ENCODE data around the gene LDB2. TPM values are rescaled to one million over a fixed set of nuclear protein-coding genes. Genes with fewer than 3 reads are reported as not detected.

The LDB2 gene
- total and polyA plus RNA-seq, 2 experiments from 2014 or later = 48.6 to 80.1 TPM

DNA sequence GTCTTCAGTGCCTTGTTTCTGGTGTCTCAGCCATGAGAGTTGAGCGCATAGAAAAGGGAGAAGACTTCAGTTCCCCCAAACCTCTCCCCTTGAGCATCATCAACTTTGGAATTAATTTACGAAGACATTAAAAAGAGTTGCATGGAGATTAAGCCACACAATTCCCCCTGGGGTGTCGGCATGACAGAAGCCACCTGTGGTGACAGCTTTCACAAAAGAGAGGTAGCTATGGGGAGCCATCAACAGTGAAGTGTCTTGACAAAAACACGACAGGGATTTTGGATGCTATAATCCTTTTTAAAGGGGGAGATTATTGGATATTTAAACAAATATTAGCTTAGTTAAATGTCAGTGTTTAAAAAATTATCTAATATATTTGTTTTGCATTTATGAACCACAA, 307.6 kb downstream of the LDB2 start:
- Histone ChIP-seq H3K9me2 (ENCODE audit: insufficient read depth) (no peaks in the 10 kb centered on the region), H3F3A (replicated peaks; ENCODE audit: low read depth) (no peaks in the 10 kb centered on the region), H3K27ac (ENCODE audit: low read depth) (no peak overlapping the region), H2AFZ (no peak overlapping the region), H4K20me1 (replicated peaks; ENCODE audit: insufficient read depth) (no peaks in the 10 kb centered on the region; the same call in 1 of the 2 replicates), H3K79me2 (replicated peaks; ENCODE audit: insufficient read depth) (no peaks in the 10 kb centered on the region), H3K4me3 (no peak overlapping the region), H3K36me3 (ENCODE audit: insufficient read depth) (no peaks in the 10 kb centered on the region), H3K27me3 (ENCODE audit: insufficient read depth) (no peaks in the 10 kb centered on the region), H3K4me1 (ENCODE audit: insufficient read depth) (peaks cover 10% of the 10 kb centered on the region; the same call in 1 of the 2 replicates), H3K4me2 (no peak overlapping the region)
- DNase-seq (ENCODE audit: low spot score) = no peak
- Mint-ChIP-seq H3K36me3 (ENCODE audit: low read depth) (no peaks in the 10 kb centered on the region; the same call in 2 of the 3 replicates), H3K9me3 (no peaks in the 10 kb centered on the region), H3K27ac (no peak overlapping the region), H3K4me3 (no peak overlapping the region), H3K27me3 (ENCODE audit: insufficient read depth, low read depth, poor library complexity) (peaks cover 3% of the 10 kb centered on the region), H3K4me1 (peaks cover 13% of the 10 kb centered on the region)
- ATAC-seq = peak; percentile 48; the same call in 1 of the 3 replicates
- TF ChIP-seq, protein P1, sequence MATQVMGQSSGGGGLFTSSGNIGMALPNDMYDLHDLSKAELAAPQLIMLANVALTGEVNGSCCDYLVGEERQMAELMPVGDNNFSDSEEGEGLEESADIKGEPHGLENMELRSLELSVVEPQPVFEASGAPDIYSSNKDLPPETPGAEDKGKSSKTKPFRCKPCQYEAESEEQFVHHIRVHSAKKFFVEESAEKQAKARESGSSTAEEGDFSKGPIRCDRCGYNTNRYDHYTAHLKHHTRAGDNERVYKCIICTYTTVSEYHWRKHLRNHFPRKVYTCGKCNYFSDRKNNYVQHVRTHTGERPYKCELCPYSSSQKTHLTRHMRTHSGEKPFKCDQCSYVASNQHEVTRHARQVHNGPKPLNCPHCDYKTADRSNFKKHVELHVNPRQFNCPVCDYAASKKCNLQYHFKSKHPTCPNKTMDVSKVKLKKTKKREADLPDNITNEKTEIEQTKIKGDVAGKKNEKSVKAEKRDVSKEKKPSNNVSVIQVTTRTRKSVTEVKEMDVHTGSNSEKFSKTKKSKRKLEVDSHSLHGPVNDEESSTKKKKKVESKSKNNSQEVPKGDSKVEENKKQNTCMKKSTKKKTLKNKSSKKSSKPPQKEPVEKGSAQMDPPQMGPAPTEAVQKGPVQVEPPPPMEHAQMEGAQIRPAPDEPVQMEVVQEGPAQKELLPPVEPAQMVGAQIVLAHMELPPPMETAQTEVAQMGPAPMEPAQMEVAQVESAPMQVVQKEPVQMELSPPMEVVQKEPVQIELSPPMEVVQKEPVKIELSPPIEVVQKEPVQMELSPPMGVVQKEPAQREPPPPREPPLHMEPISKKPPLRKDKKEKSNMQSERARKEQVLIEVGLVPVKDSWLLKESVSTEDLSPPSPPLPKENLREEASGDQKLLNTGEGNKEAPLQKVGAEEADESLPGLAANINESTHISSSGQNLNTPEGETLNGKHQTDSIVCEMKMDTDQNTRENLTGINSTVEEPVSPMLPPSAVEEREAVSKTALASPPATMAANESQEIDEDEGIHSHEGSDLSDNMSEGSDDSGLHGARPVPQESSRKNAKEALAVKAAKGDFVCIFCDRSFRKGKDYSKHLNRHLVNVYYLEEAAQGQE (IDR thresholded peaks at IDR 0.05; ENCODE audit: unreplicated experiment) = no peak
- TF ChIP-seq NANOG (IDR thresholded peaks at IDR 0.05; ENCODE audit: borderline replicate concordance) (no peak), JUNB (IDR thresholded peaks at IDR 0.05; ENCODE audit: unreplicated experiment) (no peak), POLR2AphosphoS5 (IDR thresholded peaks at IDR 0.05; ENCODE audit: low read depth) (no peak), ZNF114 (CRISPR knock-in tag; IDR thresholded peaks at IDR 0.05) (no peak), CREB1 (CRISPR knock-in tag; IDR thresholded peaks at IDR 0.05; ENCODE audit: low read depth) (no peak), EZH2 (IDR thresholded peaks at IDR 0.05; ENCODE audit: low read depth, unreplicated experiment) (no peak), ZNF331 (CRISPR knock-in tag; IDR thresholded peaks at IDR 0.05; ENCODE audit: low read depth) (no peak), EZH2phosphoT487 (IDR thresholded peaks at IDR 0.05; ENCODE audit: unreplicated experiment) (no peak), STAT1 (IDR thresholded peaks at IDR 0.05; ENCODE audit: unreplicated experiment) (no peak)
- TF ChIP-seq, protein P2, sequence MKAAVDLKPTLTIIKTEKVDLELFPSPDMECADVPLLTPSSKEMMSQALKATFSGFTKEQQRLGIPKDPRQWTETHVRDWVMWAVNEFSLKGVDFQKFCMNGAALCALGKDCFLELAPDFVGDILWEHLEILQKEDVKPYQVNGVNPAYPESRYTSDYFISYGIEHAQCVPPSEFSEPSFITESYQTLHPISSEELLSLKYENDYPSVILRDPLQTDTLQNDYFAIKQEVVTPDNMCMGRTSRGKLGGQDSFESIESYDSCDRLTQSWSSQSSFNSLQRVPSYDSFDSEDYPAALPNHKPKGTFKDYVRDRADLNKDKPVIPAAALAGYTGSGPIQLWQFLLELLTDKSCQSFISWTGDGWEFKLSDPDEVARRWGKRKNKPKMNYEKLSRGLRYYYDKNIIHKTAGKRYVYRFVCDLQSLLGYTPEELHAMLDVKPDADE (IDR thresholded peaks at IDR 0.05) = no peak
- TF ChIP-seq, protein P3, sequence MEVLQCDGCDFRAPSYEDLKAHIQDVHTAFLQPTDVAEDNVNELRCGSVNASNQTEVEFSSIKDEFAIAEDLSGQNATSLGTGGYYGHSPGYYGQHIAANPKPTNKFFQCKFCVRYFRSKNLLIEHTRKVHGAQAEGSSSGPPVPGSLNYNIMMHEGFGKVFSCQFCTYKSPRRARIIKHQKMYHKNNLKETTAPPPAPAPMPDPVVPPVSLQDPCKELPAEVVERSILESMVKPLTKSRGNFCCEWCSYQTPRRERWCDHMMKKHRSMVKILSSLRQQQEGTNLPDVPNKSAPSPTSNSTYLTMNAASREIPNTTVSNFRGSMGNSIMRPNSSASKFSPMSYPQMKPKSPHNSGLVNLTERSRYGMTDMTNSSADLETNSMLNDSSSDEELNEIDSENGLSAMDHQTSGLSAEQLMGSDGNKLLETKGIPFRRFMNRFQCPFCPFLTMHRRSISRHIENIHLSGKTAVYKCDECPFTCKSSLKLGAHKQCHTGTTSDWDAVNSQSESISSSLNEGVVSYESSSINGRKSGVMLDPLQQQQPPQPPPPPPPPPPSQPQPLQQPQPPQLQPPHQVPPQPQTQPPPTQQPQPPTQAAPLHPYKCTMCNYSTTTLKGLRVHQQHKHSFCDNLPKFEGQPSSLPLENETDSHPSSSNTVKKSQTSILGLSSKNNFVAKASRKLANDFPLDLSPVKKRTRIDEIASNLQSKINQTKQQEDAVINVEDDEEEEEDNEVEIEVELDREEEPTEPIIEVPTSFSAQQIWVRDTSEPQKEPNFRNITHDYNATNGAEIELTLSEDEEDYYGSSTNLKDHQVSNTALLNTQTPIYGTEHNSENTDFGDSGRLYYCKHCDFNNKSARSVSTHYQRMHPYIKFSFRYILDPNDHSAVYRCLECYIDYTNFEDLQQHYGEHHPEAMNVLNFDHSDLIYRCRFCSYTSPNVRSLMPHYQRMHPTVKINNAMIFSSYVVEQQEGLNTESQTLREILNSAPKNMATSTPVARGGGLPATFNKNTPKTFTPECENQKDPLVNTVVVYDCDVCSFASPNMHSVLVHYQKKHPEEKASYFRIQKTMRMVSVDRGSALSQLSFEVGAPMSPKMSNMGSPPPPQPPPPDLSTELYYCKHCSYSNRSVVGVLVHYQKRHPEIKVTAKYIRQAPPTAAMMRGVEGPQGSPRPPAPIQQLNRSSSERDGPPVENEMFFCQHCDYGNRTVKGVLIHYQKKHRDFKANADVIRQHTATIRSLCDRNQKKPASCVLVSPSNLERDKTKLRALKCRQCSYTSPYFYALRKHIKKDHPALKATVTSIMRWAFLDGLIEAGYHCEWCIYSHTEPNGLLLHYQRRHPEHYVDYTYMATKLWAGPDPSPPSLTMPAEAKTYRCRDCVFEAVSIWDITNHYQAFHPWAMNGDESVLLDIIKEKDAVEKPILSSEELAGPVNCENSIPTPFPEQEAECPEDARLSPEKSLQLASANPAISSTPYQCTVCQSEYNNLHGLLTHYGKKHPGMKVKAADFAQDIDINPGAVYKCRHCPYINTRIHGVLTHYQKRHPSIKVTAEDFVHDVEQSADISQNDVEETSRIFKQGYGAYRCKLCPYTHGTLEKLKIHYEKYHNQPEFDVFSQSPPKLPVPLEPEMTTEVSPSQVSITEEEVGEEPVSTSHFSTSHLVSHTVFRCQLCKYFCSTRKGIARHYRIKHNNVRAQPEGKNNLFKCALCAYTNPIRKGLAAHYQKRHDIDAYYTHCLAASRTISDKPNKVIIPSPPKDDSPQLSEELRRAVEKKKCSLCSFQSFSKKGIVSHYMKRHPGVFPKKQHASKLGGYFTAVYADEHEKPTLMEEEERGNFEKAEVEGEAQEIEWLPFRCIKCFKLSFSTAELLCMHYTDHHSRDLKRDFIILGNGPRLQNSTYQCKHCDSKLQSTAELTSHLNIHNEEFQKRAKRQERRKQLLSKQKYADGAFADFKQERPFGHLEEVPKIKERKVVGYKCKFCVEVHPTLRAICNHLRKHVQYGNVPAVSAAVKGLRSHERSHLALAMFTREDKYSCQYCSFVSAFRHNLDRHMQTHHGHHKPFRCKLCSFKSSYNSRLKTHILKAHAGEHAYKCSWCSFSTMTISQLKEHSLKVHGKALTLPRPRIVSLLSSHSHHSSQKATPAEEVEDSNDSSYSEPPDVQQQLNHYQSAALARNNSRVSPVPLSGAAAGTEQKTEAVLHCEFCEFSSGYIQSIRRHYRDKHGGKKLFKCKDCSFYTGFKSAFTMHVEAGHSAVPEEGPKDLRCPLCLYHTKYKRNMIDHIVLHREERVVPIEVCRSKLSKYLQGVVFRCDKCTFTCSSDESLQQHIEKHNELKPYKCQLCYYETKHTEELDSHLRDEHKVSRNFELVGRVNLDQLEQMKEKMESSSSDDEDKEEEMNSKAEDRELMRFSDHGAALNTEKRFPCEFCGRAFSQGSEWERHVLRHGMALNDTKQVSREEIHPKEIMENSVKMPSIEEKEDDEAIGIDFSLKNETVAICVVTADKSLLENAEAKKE (CRISPR knock-in tag; IDR thresholded peaks at IDR 0.05) = no peak
- TF ChIP-seq, protein P4, sequence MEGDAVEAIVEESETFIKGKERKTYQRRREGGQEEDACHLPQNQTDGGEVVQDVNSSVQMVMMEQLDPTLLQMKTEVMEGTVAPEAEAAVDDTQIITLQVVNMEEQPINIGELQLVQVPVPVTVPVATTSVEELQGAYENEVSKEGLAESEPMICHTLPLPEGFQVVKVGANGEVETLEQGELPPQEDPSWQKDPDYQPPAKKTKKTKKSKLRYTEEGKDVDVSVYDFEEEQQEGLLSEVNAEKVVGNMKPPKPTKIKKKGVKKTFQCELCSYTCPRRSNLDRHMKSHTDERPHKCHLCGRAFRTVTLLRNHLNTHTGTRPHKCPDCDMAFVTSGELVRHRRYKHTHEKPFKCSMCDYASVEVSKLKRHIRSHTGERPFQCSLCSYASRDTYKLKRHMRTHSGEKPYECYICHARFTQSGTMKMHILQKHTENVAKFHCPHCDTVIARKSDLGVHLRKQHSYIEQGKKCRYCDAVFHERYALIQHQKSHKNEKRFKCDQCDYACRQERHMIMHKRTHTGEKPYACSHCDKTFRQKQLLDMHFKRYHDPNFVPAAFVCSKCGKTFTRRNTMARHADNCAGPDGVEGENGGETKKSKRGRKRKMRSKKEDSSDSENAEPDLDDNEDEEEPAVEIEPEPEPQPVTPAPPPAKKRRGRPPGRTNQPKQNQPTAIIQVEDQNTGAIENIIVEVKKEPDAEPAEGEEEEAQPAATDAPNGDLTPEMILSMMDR (conservative IDR thresholded peaks at IDR 0.05; ENCODE audit: low read depth in 2 of 2) = no peak
